ENCODE data around the gene UNC5C. TPM values are rescaled to one million over a fixed set of nuclear protein-coding genes. Genes with fewer than 3 reads are reported as not detected.

The UNC5C gene
- total and polyA plus RNA-seq, 10 of the 15 experiments (the other 5 are each of a cell fraction or from before 2014, with no cell fraction given): 0.02 to 2.0 (median 0.15) TPM; not detected in 1

- intact Hi-C loops (cut with micrococcal nuclease; ENCODE audit: unreplicated experiment) (loop anchor here (1.0 kb wide), 1 partner anchor 33 kb away; no protein-coding TSS in a partner anchor), in situ Hi-C loops (cut with MboI) (no loop called here)
- no peak for DNase-seq (ENCODE audit: low read depth, low spot score)
- H3K36me3 ChIP-seq (ENCODE audit: control insufficient read depth in 2 of 2, insufficient read depth in 2 of 2, low read length in 1 of 2): no peaks in the 10 kb centered on the region
- ATAC-seq: peak; percentile 26; the same call in 2 of the 3 replicates
- ChIA-PET SMC1A (ENCODE audit: uncharacterized antibody, unreplicated experiment) (interaction anchor here (0.6 to 7.6 kb wide), 12 partner anchors 8 to 527 kb away, joined by 3 to 89 read pairs (median 4); partner anchors contain the start of gene UNC5C), RAD21 (ENCODE audit: unreplicated experiment) (interaction anchor here (1.0 to 6.9 kb wide), 14 partner anchors 9 to 525 kb away, joined by 3 to 63 read pairs (median 4); partner anchors contain the start of gene UNC5C), CTCF (interaction anchor here (0.6 to 7.4 kb wide), 18 partner anchors 9 to 842 kb away, joined by 3 to 87 read pairs (median 6); partner anchors contain the start of gene UNC5C), POLR2A (interaction anchor here (0.8 to 1.7 kb wide), 2 partner anchors 13 to 38 kb away, joined by 3 to 4 read pairs; partner anchors contain the start of gene UNC5C)
- no peaks in the 10 kb centered on the region for H4K20me1 ChIP-seq (ENCODE audit: control insufficient read depth, insufficient read depth)
- WGBS (ENCODE audit: insufficient coverage, insufficient replicate concordance, low lambda C conversion rate, missing lambda C conversion rate): 23% methylated on average over 2 of the region's 2 CpGs
- H2AFZ ChIP-seq (ENCODE audit: control insufficient read depth, low read depth, low read length): no peak overlapping the region
- no peak for TF ChIP-seq NFIC (IDR thresholded peaks at IDR 0.05; ENCODE audit: low read depth, low read length)
- TF ChIP-seq CBFB (IDR thresholded peaks at IDR 0.05; ENCODE audit: low read depth): no peak
- TF ChIP-seq PKNOX1 (IDR thresholded peaks at IDR 0.05): no peak
- no peak for TF ChIP-seq POU2F2 (IDR thresholded peaks at IDR 0.05; ENCODE audit: borderline replicate concordance, low read depth, low read length)
- TF ChIP-seq ELK1 (IDR thresholded peaks at IDR 0.05; ENCODE audit: low read depth, low read length): no peak
- TF ChIP-seq EED (IDR thresholded peaks at IDR 0.05; ENCODE audit: low read depth): no peak
- TF ChIP-seq FOXK2 (IDR thresholded peaks at IDR 0.05): no peak
- no peak for TF ChIP-seq GABPA (IDR thresholded peaks at IDR 0.05; ENCODE audit: low read depth)
- no peak for TF ChIP-seq RELA (IDR thresholded peaks at IDR 0.05; ENCODE audit: borderline replicate concordance, partially characterized antibody)
- H3K27ac ChIP-seq (ENCODE audit: control insufficient read depth, insufficient read depth): no peak overlapping the region
- no peaks in the 10 kb centered on the region for H3K79me2 ChIP-seq (ENCODE audit: control insufficient read depth, insufficient read depth, low read length)
- H3K4me3 ChIP-seq: no peak overlapping the region
- no TSS peak for BruUV-seq (replicated peaks)
- no peak overlapping the region for H3K9ac ChIP-seq (ENCODE audit: control insufficient read depth, insufficient read depth, low read length)
- H3K9me3 ChIP-seq (replicated peaks; ENCODE audit: control insufficient read depth, insufficient read depth, low read length): no peaks in the 10 kb centered on the region
- no peaks in the 10 kb centered on the region for H3K27me3 ChIP-seq (replicated peaks in 1 of 2; ENCODE audit: control insufficient read depth in 2 of 2, insufficient read depth in 2 of 2, low read length in 1 of 2)
- no peaks in the 10 kb centered on the region for H3K4me1 ChIP-seq (ENCODE audit: control insufficient read depth, insufficient read depth, low read length)
- no peak overlapping the region for H3K4me2 ChIP-seq (ENCODE audit: control insufficient read depth, insufficient read depth)
- no peak for FAIRE-seq
These were observed 37.9 kb downstream of the UNC5C start for GRCh38 chr4:95510877-95511276.

All from GM12878 (cell line).